ENCODE results near the gene SPIN2A. TPM values are rescaled to one million over a fixed set of nuclear protein-coding genes. Genes with fewer than 3 reads are reported as not detected.
"Not testable (repeated sequence)": the region's sequence is repeated elsewhere in the genome, so short reads cannot be mapped to it uniquely, and the experiment has no call there.

Gene SPIN2A
- total RNA-seq (2014; rRNA removed; shearing (Covaris generic); ENCODE audit: low replicate concordance): 0.97 TPM in 1 of 2 replicates, not detected in the other

DNA sequence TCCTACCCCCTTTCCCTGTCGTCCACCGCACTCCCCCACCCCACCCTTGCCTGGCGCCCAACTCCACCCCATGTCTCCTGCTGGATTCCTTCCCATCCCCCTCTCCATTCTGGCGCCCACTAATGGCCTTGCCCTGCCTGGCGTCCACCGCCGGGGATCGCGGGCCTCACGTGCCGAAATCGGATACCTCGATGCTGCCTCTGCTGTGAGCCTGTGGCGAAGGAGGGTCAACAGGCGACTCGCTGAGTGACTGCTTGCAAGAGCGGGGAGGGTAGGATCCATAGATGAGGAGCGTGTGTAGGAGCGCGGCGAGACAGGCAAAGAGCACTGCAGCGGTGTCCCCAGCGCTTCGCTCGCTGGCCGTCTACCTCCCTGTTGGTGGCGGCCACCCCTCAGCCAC is at the start of gene SPIN2A:
Gene SPIN2A (minus strand): TSS at position 325 of the 400 bp plus-strand sequence. CDS start 800 bp downstream, outside the sequence.
- not testable (repeated sequence) for H3K27me3 ChIP-seq (ENCODE audit: low read length); H3K79me2 ChIP-seq (ENCODE audit: low read length); H3K4me2 ChIP-seq (ENCODE audit: low read depth, low read length, poor library complexity, severe bottlenecking); H3K4me1 ChIP-seq (ENCODE audit: low read length); H3K9me2 ChIP-seq (replicated peaks; ENCODE audit: insufficient read depth, low read length); H3K9ac ChIP-seq (ENCODE audit: low read length); H3K9me3 ChIP-seq (ENCODE audit: low read length); H3K36me3 ChIP-seq (ENCODE audit: insufficient read depth, low read length); H4K20me1 ChIP-seq (ENCODE audit: insufficient read depth, low read depth, low read length); H2AFZ ChIP-seq (ENCODE audit: low read length); H3K4me3 ChIP-seq (ENCODE audit: low read length); DNase-seq; H3K27ac ChIP-seq (ENCODE audit: low read length)

DNA sequence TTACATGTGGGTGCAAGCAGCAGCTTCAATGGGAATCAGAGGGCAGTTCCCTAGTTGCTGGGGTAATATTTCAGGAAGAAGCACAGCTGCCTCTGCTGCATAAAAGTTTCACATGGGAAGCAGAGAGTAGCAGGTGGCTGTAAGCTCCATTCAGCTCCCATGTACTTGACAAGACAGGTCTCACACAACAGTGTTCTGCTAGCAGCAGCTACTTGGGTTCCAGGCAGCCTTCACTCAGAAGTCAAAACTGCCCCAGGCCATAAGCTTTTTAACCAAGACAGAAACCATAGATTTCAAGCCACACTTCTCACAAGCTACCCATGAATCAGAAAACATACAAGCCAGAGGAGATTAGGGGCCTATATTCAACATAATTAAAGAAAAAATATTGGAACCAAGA is 41.4 kb upstream of the SPIN2A start:
- no peaks in the 10 kb centered on the region for H4K20me1 ChIP-seq (ENCODE audit: insufficient read depth, low read depth, low read length)
- no peak overlapping the region for H2AFZ ChIP-seq (ENCODE audit: low read length)
- H3K9me2 ChIP-seq (replicated peaks; ENCODE audit: insufficient read depth, low read length): no peaks in the 10 kb centered on the region
- H3K9me3 ChIP-seq (ENCODE audit: low read length): no peaks in the 10 kb centered on the region; the same call in 1 of the 2 replicates
- no peaks in the 10 kb centered on the region for H3K79me2 ChIP-seq (ENCODE audit: low read length)
- H3K27me3 ChIP-seq (ENCODE audit: low read length): no peaks in the 10 kb centered on the region
- no peaks in the 10 kb centered on the region for H3K4me1 ChIP-seq (ENCODE audit: low read length)
- H3K4me3 ChIP-seq (ENCODE audit: low read length): no peak overlapping the region
- DNase-seq: no peak
- H3K4me2 ChIP-seq (ENCODE audit: low read depth, low read length, poor library complexity, severe bottlenecking): no peak overlapping the region
- H3K27ac ChIP-seq (ENCODE audit: low read length): no peak overlapping the region
- H3K9ac ChIP-seq (ENCODE audit: low read length): no peak overlapping the region
- no peaks in the 10 kb centered on the region for H3K36me3 ChIP-seq (ENCODE audit: insufficient read depth, low read length)

DNA sequence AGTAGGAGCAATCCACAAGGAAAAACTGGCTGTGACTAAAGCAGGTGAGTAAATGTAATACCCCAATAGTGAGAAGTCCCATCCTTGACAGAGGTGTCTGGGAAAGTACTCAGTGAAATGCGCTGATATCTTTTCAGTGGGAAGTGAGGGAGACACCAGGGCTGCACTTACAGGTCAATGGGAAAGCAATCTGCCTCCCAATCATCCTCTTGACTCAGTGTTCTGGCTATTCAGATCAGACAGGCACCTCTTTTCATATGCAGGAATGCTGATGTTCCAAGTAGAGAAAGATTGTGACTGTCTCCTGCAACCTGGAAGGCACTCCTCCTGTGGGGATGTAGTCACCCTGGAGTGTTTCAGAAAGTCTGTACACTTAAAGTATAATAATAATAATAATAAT is 39.9 kb upstream of the SPIN2A start:
- no peaks in the 10 kb centered on the region for H4K20me1 ChIP-seq (ENCODE audit: insufficient read depth, low read depth, low read length)
- H3K4me3 ChIP-seq (ENCODE audit: low read length): no peak overlapping the region
- H3K9me2 ChIP-seq (replicated peaks; ENCODE audit: insufficient read depth, low read length): no peaks in the 10 kb centered on the region
- no peak overlapping the region for H2AFZ ChIP-seq (ENCODE audit: low read length)
- no peaks in the 10 kb centered on the region for H3K27me3 ChIP-seq (ENCODE audit: low read length)
- no peak overlapping the region for H3K9ac ChIP-seq (ENCODE audit: low read length)
- no peaks in the 10 kb centered on the region for H3K36me3 ChIP-seq (ENCODE audit: insufficient read depth, low read length)
- no peaks in the 10 kb centered on the region for H3K4me1 ChIP-seq (ENCODE audit: low read length)
- H3K4me2 ChIP-seq (ENCODE audit: low read depth, low read length, poor library complexity, severe bottlenecking): no peak overlapping the region
- H3K79me2 ChIP-seq (ENCODE audit: low read length): no peaks in the 10 kb centered on the region
- H3K9me3 ChIP-seq (ENCODE audit: low read length): no peaks in the 10 kb centered on the region; the same call in 1 of the 2 replicates
- no peak overlapping the region for H3K27ac ChIP-seq (ENCODE audit: low read length)
- no peak for DNase-seq

DNA sequence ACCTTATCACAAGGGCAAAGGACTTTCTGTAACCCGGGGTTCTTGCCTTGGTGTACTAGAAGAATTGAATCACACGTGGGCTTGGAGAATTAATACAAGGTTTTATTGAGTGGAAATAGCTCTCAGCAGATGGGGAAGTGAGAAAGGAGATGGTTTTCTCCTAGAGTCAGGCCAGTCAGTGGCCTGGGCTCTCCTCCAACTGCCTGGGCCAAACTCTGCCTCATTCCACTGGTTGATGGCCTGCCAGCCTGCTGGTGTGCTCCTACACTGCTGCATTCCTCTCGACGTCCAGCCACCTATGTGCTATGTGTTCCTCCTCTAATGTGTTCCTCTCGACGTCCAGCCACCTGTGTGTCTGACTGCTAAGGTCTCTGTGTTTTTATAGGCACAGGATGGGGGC is 35.3 kb upstream of the SPIN2A start:
- Histone ChIP-seq H4K20me1 (ENCODE audit: insufficient read depth, low read depth, low read length) (no peaks in the 10 kb centered on the region), H3K27me3 (ENCODE audit: low read length) (no peaks in the 10 kb centered on the region), H3K36me3 (ENCODE audit: insufficient read depth, low read length) (no peaks in the 10 kb centered on the region), H3K79me2 (ENCODE audit: low read length) (no peaks in the 10 kb centered on the region), H2AFZ (ENCODE audit: low read length) (no peak overlapping the region), H3K9ac (ENCODE audit: low read length) (no peak overlapping the region), H3K4me3 (ENCODE audit: low read length) (no peak overlapping the region), H3K27ac (ENCODE audit: low read length) (no peak overlapping the region), H3K4me1 (ENCODE audit: low read length) (no peaks in the 10 kb centered on the region), H3K4me2 (ENCODE audit: low read depth, low read length, poor library complexity, severe bottlenecking) (no peak overlapping the region), H3K9me2 (replicated peaks; ENCODE audit: insufficient read depth, low read length) (no peaks in the 10 kb centered on the region; the same call in 1 of the 2 replicates), H3K9me3 (ENCODE audit: low read length) (no peaks in the 10 kb centered on the region)
- DNase-seq: no peak

DNA sequence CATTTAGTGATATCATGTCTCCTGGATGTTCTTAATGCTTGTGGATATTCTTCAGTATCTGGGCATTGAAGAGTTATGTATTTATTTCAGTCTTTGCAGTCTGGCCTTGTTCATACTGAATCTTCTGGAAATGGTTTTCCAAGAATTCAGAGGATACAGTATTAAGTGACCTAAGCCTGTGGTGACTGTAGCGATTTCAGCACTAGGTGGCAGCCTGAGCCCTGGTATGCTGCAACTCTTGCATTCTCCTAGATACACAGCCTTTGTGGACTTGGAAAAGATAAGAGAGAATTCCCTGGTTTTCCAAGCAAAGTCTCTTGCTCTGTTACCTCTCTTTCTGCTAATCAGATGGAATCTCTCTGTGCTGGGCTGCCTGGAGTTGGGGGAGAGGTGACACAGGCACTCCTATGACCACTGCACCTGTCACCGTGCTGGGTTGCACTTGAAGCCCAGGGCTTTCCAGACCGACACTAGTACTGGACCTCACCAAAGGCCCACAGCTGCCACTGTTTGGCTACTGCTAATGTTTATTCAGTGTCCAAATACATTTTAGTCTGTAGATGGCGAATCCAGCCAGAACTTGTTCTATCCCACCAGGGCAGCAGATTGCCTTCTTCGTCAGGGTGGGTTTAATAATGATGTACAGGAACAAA is 19.3 kb upstream of the SPIN2A start:
- H3K4me2 ChIP-seq (ENCODE audit: low read depth, low read length, poor library complexity, severe bottlenecking): no peak overlapping the region
- no peak overlapping the region for H3K27ac ChIP-seq (ENCODE audit: low read length)
- no peaks in the 10 kb centered on the region for H4K20me1 ChIP-seq (ENCODE audit: insufficient read depth, low read depth, low read length)
- no peaks in the 10 kb centered on the region for H3K27me3 ChIP-seq (ENCODE audit: low read length)
- H3K9me3 ChIP-seq (ENCODE audit: low read length): no peaks in the 10 kb centered on the region
- H3K79me2 ChIP-seq (ENCODE audit: low read length): no peaks in the 10 kb centered on the region
- no peak overlapping the region for H2AFZ ChIP-seq (ENCODE audit: low read length)
- H3K9me2 ChIP-seq (replicated peaks; ENCODE audit: insufficient read depth, low read length): no peaks in the 10 kb centered on the region
- no peak overlapping the region for H3K4me3 ChIP-seq (ENCODE audit: low read length)
- peaks cover 2% of the 10 kb centered on the region; the same call in 1 of the 2 replicates for H3K4me1 ChIP-seq (ENCODE audit: low read length)
- H3K36me3 ChIP-seq (ENCODE audit: insufficient read depth, low read length): no peaks in the 10 kb centered on the region
- DNase-seq: peak; percentile 45
- H3K9ac ChIP-seq (ENCODE audit: low read length): no peak overlapping the region

DNA sequence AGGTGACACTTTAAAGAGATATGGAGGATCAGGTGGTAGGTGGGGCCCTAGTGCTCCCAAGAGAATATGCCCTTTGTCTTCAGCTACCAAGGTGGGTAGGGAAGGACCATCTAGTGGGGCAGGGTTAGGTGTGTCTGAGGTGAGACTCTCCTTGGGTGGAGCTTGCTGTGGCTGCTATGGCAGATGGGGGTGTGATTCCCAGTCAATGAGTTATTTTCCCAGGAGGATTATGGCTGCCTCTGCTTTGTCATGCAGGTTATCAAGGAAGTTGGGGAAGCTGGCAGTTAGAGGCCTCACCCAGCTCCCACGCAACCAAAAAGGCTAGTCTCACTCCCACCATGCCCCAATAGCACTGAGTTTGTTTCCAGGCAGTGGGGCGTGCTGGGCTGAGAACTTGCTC is 18.0 kb upstream of the SPIN2A start:
- Histone ChIP-seq H3K4me1 (ENCODE audit: low read length) (peaks cover 2% of the 10 kb centered on the region; the same call in 1 of the 2 replicates), H3K4me2 (ENCODE audit: low read depth, low read length, poor library complexity, severe bottlenecking) (no peak overlapping the region), H3K79me2 (ENCODE audit: low read length) (no peaks in the 10 kb centered on the region), H3K27me3 (ENCODE audit: low read length) (no peaks in the 10 kb centered on the region), H3K9ac (ENCODE audit: low read length) (no peak overlapping the region), H3K27ac (ENCODE audit: low read length) (no peak overlapping the region), H3K36me3 (ENCODE audit: insufficient read depth, low read length) (no peaks in the 10 kb centered on the region), H2AFZ (ENCODE audit: low read length) (no peak overlapping the region), H3K9me3 (ENCODE audit: low read length) (no peaks in the 10 kb centered on the region), H3K9me2 (replicated peaks; ENCODE audit: insufficient read depth, low read length) (no peaks in the 10 kb centered on the region), H3K4me3 (ENCODE audit: low read length) (no peak overlapping the region), H4K20me1 (ENCODE audit: insufficient read depth, low read depth, low read length) (no peaks in the 10 kb centered on the region)
- DNase-seq: no peak

DNA sequence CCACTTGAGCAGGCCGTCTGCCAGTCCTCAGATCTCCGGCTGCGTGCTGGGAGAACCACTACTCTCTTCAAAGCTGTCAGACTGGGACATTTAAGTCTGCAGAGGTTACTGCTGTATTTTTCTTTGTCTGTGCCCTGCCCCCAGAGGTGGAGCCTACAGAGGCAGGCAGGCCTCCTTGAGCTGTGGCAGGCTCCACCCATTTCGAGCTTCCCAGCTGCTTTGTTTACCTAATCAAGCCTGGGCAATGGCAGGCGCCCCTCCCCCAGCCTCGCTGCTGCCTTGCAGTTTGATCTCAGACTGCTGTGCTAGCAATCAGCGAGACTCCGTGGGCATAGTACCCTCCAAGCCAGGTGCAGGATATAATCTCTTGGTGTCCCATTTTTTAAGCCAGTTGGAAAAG is 15.0 kb upstream of the SPIN2A start:
- not testable (repeated sequence) for H3K27ac ChIP-seq (ENCODE audit: low read length); H3K27me3 ChIP-seq (ENCODE audit: low read length); H4K20me1 ChIP-seq (ENCODE audit: insufficient read depth, low read depth, low read length); H3K36me3 ChIP-seq (ENCODE audit: insufficient read depth, low read length); H3K4me1 ChIP-seq (ENCODE audit: low read length); H3K9ac ChIP-seq (ENCODE audit: low read length); H2AFZ ChIP-seq (ENCODE audit: low read length); H3K4me2 ChIP-seq (ENCODE audit: low read depth, low read length, poor library complexity, severe bottlenecking); H3K4me3 ChIP-seq (ENCODE audit: low read length); H3K9me3 ChIP-seq (ENCODE audit: low read length); H3K79me2 ChIP-seq (ENCODE audit: low read length); DNase-seq; H3K9me2 ChIP-seq (replicated peaks; ENCODE audit: insufficient read depth, low read length)

DNA sequence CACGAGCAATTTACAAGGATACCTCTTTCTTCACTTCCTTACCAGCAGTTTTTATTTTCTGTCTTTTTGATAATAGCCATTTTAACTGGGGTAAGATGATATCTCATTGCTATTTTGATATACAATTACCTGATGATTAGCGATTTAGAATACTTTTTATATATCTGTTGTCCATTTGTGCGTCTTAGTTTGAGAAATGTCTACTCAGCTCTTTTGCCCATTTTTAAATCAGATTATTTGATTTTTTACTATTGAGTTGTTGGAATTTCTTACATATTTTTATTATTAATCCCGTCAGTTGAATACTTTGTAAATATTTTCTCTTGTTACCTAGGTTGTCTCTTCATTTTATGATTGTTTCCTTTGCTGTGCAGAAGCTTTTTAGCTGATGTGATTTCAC is 1.5 kb upstream of the SPIN2A start:
- Histone ChIP-seq H3K4me1 (ENCODE audit: low read length) (no peaks in the 10 kb centered on the region), H3K9me3 (ENCODE audit: low read length) (no peaks in the 10 kb centered on the region), H3K9ac (ENCODE audit: low read length) (no peak overlapping the region), H3K36me3 (ENCODE audit: insufficient read depth, low read length) (no peaks in the 10 kb centered on the region), H3K27me3 (ENCODE audit: low read length) (no peaks in the 10 kb centered on the region), H2AFZ (ENCODE audit: low read length) (no peak overlapping the region), H3K4me3 (ENCODE audit: low read length) (no peak overlapping the region), H4K20me1 (ENCODE audit: insufficient read depth, low read depth, low read length) (no peaks in the 10 kb centered on the region), H3K79me2 (ENCODE audit: low read length) (no peaks in the 10 kb centered on the region), H3K4me2 (ENCODE audit: low read depth, low read length, poor library complexity, severe bottlenecking) (no peak overlapping the region), H3K9me2 (replicated peaks; ENCODE audit: insufficient read depth, low read length) (no peaks in the 10 kb centered on the region), H3K27ac (ENCODE audit: low read length) (no peak overlapping the region)
- DNase-seq: no peak
